DND-41 (cell line): Measurements from ENCODE around the gene FEZF1.

Source experiments
- EZH2 ChIP-seq: IDR thresholded peaks from 3 replicates; pipeline ENCODE4 v1.6.1; 2012; ENCODE audit warnings: borderline replicate concordance, low read depth, mild to moderate bottlenecking, moderate library complexity, low read length, inconsistent platforms; ENCODE audit not compliant: severe bottlenecking
- TF ChIP-seq, protein P1 (sequence below): IDR thresholded peaks from 2 replicates; pipeline ENCODE4 v1.5.1; 2012; ENCODE audit warnings: borderline replicate concordance, low read length, moderate library complexity, mild to moderate bottlenecking; ENCODE audit not compliant: poor library complexity, severe bottlenecking; ENCODE audit errors: extremely low read depth

DNA sequence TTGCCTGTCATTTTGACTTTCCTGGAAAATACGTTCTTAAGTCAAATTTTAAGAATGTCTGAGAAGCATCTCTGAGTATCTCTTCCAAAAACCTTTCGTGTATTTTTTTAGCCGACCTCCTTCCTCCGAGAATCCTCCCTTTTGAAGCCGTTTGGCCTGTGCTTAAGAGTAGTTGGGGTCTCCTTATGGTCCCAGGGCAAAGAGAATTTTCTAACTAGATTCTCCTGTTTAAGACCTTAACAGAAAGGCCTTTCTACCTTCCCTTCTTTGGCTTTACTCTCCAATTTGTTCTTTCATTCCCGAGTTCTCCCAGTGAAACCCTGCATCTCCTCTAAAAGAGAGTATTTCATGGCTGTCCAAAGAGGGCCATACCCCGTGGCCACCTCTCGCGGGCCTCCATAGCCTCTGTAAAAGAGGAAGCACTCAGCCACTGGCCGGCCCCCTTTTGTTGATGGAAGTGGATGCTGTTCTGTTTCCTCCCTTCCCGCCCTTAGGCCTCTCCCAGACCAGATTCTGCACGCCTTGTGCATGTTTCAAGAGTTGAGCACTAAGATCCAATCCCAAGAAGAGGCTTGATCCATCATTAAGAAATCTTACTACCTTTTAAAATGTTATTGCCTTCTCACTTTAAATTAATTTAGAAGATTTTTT, 6.6 kb upstream of the FEZF1 start:
- TF ChIP-seq, protein P1, sequence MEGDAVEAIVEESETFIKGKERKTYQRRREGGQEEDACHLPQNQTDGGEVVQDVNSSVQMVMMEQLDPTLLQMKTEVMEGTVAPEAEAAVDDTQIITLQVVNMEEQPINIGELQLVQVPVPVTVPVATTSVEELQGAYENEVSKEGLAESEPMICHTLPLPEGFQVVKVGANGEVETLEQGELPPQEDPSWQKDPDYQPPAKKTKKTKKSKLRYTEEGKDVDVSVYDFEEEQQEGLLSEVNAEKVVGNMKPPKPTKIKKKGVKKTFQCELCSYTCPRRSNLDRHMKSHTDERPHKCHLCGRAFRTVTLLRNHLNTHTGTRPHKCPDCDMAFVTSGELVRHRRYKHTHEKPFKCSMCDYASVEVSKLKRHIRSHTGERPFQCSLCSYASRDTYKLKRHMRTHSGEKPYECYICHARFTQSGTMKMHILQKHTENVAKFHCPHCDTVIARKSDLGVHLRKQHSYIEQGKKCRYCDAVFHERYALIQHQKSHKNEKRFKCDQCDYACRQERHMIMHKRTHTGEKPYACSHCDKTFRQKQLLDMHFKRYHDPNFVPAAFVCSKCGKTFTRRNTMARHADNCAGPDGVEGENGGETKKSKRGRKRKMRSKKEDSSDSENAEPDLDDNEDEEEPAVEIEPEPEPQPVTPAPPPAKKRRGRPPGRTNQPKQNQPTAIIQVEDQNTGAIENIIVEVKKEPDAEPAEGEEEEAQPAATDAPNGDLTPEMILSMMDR = no peak
- TF ChIP-seq EZH2 = no peak
